HG03039 (cell line): Measurements from ENCODE around the gene C2CD4A.

Source experiments
- ATAC-seq: cut with Tn5 transposase; IDR thresholded peaks from one replicate; pipeline ENCODE4 v1.9.1; 2021; ENCODE audit warnings: mild to moderate bottlenecking, moderate library complexity; ENCODE audit not compliant: unreplicated experiment

Gene C2CD4A

DNA sequence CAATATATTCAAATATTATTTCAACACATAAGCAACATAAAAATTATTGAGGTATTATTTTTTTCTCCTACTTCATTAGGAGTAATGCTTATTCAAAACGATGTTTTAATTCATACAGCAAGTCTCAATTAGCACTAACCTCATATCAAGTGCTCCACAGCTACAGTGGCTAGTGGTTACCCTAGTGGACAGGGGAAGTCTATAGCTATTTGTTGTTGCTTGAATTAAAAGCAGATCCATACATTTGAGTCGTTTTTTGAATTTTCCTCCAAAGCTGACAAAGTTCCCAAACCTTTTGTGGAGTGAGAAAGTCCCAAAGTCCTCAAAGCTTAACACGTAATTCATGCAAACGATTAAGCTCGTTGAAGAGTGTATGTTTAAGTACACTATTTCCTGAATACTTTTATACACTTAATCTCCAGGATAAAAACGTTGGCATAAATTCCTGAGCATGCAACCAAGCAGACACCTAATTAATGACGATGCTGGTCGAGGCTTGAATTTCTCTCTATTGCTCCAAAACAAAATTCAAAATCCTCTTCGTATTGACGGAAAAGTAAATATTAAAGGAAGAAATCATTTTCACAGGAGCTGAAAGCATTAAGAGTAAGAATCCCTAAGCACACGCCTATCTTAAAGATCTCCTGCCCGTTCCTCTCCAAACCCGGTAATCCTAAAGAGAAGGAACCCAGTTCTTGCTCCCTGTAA, 7.5 kb upstream of the C2CD4A start:
- ATAC-seq = no peak

DNA sequence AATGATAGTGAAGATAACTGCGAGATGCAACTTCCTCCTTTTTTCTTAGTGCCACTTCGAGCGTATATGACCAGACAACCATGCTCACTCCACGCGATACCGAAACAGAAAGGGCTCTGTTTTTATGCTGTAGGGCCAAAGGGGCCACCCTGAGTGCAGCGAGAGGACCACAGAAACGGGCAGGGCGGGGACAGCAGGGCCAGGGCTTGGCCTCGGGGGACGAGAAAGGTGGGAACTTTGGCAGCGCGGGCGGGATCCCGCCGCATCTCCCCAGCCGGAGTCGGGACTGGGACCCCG, 7.0 kb upstream of the C2CD4A start:
- peak; percentile 56 for ATAC-seq

DNA sequence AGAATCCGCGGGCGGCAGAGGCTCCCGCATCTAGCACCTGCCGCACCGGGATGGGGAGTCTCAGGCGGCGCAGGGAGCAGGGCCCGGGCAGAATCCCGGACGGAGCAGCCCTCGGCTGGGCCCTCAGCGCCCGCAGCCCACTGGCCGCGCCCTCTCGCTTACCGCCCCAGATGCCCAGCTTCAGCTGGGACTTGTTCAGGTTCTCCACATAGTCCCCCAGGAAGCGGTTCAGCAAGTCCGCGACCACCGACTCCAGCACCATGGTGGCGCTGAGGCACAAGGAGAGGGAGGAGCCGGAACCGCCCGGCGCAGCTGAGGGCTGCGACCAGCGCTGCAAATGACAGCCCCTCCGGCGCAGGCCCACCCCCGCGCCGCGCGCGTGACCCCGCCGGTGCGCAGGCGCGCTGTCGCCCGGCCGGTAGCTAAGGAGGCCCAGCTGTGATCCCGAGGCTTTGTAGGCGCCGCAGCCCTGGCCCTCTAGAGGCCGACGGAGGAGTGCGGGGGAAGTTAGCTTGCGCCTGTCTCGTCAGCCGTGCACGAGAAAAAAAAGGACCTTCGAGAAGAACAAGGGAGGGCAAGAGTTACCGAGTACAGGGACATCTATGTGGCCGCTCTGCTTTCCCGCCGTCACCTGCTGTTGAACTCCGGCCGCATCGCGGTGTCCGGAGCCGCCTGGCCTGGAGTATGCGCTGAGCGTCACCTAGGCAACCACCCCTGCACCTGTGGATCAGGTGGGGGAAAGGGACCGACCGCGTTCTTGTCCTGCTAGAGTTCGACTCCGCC, 6.5 kb upstream of the C2CD4A start, which contains the start of gene VPS13C:
Gene VPS13C, minus strand, starts transcription at position 335 of the 783 bp plus-strand sequence. Its CDS starts 73 bp downstream, at position 262.
- peak; percentile 84 for ATAC-seq

DNA sequence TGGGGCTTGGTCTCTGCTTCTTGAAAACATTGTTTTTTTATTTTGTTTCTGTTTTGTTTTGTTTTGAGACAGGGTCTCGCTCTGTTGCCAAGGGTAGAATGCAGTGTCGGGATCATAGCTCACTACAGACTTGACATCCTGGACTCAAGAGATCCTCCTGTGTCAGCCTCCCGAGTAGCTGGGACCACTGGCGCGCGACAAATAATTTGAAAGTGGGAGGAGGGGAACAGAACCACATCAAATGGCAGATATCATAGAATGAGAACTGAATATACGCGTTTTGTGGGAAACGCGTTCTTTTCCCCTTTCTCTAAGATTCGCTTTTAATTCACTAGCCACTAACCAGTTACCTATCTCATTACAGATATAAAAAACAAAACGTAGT, 5.9 kb upstream of the C2CD4A start:
- ATAC-seq = no peak

DNA sequence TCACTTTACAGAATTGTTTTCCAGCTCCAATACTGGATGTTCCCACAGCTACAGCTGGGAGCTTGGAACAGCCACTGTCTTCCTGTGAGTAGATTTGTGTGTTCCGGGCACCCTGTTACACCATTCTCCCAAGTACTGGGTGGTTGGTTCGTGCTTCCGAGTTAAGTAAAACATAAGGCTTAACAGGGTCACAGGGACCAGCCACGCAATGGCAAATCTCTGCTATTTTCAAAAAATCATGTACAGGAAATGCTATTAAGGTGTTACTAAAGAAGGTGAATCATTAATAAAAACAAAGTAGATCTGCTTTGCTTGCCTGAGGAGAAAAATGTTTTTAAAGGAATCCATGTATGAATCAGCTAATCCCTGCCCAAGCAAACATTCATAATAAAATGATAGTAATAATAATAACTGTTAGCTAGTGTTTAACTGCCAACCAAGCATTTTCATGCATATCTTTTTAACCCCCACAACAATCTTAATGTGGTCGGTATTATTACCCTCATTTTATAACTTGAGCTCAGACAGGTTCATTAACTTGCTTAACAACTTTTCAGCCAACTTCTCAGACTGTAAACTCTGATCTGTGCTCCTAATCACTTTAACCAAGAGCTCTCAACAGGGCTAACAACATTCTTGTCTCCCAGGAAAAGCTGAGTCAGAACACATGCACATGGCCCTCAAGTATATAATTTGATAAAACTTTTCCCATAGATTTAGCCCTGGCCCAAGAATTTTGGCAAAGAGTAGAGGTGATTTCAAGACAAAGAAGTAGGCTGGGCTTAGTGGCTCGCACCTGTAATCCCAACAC, 2.7 kb upstream of the C2CD4A start:
- no peak for ATAC-seq

DNA sequence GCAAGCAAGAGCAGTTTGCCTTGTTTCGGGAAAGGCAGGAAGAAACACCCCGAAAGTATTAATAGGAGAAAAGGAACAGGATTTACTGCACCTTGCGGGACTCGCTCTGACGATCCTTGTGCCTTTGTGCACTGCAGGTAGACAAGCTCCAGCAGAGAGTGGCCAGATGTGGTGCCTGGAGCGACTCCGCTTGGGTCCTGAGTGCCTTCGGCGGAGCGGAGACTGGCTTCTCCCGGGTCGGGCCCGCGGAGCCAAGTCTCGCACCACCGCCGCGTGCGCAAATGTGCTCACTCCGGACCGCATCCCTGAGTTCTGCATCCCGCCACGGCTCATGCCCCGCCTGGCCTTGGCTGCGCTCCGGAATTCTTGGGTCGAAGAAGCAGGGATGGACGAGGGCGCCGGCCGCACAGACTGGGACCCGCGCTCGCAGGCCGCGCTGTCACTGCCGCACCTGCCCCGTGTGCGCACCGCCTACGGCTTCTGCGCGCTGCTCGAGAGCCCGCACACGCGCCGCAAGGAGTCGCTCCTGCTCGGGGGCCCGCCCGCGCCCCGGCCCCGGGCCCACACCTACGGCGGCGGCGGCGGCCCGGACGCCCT, 769 bp downstream of the C2CD4A start:
- no peak for ATAC-seq

DNA sequence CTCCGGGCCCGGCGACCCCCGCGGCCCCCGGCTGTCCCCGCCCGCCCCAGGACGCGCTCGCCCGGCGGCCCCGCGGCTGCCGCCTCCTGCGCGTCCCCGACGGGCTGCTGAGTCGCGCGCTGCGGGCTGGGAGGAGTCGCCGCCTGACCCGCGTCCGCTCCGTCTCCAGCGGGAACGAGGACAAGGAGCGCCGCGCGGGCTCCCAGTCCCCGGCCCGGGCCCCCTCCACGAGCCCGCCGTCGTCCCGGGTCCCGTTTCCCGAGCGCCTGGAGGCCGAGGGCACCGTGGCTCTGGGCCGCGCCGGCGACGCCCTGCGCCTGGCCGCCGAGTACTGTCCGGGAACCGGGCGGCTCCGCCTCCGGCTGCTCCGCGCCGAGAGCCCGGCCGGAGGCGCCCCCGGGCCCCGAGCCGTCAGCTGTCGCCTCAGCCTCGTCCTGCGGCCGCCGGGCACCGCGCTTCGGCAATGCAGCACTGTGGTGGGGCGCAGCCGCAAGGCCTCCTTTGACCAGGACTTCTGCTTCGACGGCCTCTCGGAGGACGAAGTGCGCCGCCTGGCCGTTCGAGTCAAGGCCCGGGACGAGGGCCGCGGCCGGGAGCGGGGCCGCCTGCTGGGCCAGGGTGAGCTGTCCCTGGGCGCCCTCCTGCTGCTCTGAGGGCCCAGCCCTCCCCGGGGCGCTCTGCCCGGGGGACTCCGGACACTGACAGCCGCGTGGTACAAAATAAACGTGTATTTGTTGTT, 1.5 kb downstream of the C2CD4A start:
- no peak for ATAC-seq

DNA sequence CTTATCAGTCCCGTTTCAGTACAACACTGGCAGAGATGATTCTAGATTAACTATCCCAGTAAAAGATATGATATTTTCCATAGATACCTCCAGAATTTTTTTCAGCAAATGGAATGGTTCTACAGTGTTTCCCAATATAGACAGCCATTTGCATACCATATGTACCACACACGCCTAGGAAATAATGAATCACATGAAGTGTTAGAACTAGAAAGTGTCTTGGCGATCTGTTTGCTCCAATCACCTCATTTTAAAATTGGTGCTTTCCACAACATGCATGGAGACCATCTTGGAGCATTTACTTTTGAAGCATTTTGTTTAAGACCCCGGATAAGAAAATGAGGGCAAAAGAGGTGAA, 2.0 kb downstream of the C2CD4A start:
- ATAC-seq = no peak

DNA sequence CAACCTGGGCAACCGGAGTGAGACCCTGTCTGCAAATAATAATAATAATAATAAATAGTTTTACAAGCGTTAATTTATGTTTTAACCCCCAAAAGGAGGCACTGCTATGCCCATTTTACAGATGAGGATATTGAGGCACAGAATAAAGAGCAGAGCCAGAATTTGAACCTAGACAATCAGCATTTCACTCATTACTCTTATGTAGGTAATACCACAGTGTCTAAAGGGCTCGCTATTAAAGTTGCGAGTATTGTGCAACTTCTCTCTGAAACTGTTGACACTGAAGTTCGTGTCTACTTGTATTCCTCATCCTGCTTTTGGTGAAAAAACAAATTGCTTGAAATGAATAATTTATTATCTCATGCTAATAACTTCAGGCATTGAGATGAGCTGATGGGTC, 2.8 kb downstream of the C2CD4A start:
- ATAC-seq = no peak

DNA sequence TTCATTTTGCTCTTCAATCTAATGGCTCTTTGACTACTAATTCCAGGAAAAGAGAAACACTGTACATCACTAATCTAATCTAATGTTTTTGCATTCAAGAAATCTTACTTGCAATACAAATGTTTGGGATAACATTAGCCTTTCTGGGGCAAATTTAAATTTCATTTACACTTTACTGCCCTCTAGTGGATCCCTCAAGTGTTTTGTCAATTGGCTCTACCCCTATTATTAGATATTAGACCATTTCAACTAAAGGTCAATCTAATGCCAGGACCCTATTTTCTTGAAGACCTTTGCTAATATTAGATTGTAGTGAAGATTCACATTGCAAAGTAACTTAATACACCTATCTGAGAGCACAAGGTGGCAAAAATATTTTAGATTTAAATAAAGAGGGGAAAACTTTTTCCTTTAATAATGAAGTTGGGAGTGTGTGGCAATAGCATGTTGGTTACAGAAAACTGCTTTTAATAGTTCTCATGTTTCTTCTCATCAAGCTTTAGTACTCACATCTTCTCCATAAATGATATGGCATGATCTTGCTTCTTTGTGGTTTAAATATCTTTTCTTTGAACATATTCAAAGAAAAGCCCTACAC, 5.0 kb downstream of the C2CD4A start:
- ATAC-seq = no peak

DNA sequence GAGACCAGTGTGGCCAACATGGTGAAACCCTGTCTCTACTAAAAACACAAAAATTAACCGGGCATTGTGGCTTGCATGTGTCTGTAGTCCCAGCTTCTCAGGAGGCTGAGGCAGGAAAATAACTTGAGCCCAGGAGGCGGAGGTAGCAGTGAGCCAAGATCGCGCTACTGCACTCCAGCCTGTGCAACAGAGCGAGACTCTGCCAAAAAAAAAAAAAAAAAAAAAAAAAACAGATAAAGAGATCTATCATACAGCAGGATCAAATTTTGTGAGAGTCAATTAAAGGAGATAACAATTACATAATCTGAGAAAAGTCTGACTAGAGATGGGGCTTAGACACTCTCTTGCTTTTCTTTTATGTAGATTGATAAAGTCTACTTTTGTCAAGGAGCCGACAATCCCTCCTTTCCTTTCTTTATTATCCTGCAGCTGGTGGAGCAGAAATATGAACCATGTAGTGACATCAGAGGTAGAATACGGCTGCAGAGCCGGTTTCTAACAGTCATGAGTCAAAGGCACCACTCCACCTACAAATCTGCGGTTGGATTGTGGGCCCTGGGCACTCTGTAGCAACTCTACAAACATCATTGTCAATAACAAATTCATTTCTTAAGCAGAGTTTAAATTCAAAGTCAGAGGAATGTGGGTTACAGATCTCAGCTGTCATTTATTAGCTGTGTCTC, 9.0 kb downstream of the C2CD4A start:
- ATAC-seq = no peak

DNA sequence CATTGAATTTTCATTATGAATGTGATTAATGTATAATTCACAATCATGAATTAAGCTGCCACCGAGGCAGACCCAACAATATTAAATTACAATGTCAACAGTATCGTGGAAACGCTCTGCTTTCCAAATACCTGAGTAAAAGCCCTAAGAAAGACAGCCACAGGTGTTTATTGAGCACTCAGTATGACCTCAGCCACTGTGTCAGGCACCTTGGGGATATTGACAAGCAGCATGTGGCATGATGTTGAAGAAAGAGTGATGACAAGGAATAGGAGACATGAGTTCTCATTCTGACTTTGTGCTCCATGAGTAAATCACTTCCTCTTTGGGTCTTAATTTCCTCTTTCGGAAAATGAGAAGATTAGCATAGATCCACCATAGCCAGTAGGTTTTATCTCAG, 12.8 kb downstream of the C2CD4A start:
- no peak for ATAC-seq

DNA sequence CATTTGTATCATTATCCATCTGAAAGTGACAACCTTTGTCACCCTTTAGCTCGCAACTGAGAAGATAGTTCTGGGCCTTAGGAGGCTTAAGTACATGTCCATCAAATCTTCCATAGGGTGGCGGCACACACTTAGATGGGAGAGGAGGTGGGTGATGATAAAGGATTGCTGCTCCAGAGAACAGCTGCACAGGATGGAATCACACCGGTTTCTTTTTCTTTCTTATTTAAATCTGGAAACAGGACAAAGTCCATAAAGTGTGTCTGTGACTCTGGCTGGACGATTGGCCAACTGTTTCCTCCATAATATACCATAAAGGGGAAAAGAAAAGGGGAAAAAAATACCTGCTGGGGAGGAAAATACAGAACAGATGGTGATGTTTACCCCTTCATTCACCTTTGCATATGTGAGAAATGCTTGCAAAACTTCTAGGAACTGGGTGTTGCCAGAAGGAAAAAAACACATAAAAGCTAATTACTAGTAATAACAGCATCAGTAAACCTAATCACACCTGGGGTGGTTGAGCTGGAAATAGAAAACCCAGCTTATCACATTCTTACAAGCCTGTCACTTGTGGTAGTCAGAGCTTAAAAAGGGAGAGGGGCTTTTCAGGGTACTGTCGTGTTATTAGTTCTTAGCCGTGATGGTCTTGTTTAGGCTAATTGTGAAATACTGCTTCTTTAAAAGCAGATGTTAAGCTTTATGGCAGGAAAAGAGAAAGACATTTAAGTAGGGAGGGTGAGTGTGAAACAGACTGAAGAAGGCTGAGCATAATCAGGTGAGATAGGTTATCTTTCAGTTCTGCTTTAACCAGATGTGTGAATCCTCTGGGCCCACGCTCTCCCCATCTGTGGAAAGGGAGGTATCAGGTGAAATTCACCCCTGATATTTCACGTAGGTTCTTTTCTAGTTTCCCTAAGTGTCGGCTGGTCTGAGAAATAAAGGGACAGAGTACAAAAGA, 16.7 kb downstream of the C2CD4A start:
- no peak for ATAC-seq

DNA sequence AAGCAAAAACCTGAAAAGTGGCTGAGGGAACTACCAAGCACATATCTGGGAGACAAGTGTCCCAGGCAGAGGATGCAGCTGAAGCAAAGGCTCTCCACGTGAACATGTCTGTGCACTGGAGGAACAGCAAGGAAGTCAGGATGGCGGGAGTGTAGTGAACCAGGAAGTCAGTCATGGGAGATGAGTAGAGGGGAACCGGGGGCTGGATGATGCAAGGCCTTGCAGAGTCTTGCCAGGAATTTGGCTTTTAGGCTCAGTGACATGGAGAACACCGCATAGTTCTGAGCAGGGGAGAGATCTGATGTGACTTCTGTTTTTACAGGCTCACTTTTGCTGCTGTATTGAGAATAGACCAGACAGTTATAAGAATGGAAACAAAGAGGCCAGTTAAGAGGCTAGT, 19.0 kb downstream of the C2CD4A start:
- ATAC-seq = no peak

DNA sequence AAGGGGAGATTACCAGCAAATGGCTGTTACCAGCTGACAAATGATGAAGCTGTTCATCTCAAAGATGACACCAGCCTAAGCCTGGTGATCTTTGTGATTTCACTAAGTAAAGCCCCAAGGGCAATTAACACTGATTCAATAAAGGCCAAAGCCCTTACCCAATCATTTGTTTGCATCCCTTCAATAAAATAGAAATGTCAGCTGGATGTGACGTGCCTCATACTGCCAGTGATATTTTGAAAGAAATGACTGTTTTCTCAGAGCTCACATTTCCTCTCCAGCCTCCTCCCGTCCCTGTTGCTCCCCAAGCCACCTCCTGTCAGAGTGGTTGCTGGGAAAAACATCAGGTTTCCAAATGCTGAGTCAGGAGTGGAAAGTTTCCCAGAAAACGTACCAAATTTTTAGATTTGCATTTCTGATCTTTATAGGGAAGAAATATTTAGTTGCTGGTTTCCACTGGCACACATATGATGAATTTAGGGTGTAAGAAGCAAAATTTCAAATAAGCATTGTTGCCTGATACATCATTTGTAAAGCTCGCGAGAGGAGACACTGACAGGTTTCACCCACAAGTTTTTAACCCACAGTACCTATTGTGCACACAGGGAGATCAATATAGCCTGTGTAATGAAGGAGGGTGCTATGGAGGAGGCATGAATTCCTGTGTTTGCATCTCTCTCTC, 21.0 kb downstream of the C2CD4A start:
- no peak for ATAC-seq

DNA sequence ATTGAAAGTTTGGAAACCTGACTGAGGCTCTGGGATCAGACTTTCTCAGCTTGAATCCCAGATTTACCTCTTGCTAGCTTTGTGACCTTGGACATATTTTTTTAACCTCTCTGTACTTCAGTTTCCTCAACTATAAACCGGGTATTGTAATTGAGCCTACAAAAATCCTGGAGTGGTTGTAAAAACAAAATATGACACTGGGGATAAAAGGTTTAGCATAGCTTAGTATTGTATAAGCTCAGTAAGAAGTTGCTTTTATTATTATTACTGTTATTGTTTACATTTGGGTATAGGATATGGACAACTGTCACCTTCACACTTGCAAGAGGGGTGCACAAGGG, 21.5 kb downstream of the C2CD4A start:
- no peak for ATAC-seq

DNA sequence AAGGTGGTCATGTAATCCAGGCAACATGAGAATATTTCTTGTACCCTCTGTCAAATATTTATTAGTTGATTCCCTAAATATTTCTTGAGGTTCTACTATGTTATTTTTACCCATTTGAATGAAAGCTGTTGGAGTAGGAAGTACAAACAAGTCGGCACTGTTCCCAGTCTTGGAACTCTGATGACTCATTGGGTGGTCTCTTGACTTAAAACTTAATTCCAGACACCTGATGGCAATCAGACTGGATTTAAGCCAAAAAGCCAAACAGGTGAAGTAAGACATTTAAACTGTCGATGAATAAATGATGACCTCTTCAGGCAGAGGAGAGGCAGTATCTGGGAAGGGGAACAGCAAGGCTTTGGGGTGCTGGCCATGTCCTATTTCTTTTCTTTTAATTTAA, 22.8 kb downstream of the C2CD4A start:
- ATAC-seq = no peak

DNA sequence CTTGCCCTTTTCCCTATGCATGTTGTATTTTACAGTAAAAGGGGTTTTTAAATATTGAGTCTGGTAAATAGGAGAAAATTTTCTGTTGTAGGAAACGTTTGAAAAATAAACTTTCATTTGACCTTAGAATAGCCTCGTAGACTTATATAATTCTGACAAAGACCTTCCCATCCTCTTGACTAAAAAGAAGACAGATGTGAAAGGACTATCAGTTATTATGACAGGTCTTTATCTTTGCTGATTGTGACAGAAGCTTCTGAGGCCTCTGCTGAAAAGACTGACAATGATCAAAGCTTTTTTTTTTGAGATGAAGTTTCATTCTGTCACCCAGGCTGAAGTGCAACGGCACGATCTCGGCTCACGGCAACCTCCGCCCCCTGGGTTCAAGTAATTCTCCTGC, 24.2 kb downstream of the C2CD4A start:
- no peak for ATAC-seq
